GM12874 (cell line): ENCODE measurements around the gene FAHD1.

Experiments
- CTCF ChIP-seq: IDR thresholded peaks from 2 replicates; pipeline ENCODE4 v1.5.1; 2011; ENCODE audit warnings: low read depth, mild to moderate bottlenecking, control low read depth, low read length, moderate library complexity; ENCODE audit not compliant: insufficient read depth

The FAHD1 gene

DNA sequence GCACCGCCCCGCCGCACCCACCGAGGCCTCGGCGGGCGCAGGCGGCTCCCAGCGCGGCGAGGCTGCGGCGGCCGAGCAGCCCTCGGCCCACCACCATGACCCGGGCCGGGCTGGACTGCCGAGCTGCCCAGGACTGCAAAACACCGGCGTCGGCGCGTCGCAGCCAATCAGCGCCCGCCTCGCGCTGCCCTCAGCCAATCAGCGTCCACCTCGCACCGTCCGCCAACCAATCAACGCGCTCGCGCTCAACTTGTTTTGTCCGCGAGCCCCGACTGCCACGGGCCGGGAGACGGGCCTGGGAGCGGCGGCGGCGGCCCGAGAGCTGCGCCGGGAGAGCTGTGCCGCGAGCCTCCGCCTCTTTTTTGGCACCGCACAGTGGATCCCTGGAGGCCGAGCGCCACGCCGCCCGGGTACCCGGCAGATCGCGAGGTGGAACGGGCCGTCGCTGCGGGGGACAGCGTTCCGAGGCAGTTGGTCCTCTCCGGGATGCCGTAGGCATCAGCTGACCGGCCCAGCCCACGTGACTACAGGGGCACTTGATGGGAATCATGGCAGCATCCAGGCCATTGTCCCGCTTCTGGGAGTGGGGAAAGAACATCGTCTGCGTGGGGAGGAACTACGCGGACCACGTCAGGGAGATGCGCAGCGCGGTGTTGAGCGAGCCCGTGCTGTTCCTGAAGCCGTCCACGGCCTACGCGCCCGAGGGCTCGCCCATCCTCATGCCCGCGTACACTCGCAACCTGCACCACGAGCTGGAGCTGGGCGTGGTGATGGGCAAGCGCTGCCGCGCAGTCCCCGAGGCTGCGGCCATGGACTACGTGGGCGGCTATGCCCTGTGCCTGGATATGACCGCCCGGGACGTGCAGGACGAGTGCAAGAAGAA lies at the start of gene FAHD1, which contains the start of gene HAGH:
Gene FAHD1, plus strand, starts transcription at position 516 of the 883 bp plus-strand sequence. Its CDS starts 33 bp downstream, at position 549.
Gene HAGH, minus strand, starts transcription at position 135 of the 883 bp plus-strand sequence. Its CDS starts 38 bp downstream, at position 97.
- TF ChIP-seq CTCF, result no peak

GRCh38 chr16:1777375-1778199 lies 49.4 kb upstream of the FAHD1 start:
- TF ChIP-seq CTCF, result no peak

- no peak for TF ChIP-seq CTCF
Observed at GRCh38 chr16:1778200-1779179, 48.5 kb upstream of the FAHD1 start.

- TF ChIP-seq CTCF, result no peak
Observed at GRCh38 chr16:1779234-1779701, 47.7 kb upstream of the FAHD1 start.

- TF ChIP-seq CTCF, result no peak
Observed at GRCh38 chr16:1779741-1780676, 47.0 kb upstream of the FAHD1 start.

DNA sequence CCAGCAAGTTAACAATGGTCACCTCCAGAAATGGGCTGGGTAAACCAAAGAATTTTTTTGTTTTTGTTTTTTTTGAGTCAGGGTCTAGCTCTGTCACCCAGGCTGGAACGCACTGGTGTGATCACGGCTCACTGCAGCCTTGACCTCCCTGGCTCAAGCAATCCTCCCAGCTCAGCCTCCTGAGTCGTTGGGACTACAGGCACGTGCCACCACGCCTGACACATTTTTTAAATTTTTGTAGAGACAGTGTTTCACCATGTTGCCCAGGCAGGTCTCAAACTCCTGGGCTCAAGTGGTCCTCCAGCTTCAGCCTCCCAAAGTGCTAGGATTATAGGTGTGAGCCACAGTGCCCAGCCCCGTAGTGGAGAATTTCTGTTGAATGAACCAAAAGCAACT lies 46.3 kb upstream of the FAHD1 start:
- TF ChIP-seq CTCF, result no peak
